Measurements from ENCODE around the gene LRRIQ1.

LRRIQ1 gene

DNA sequence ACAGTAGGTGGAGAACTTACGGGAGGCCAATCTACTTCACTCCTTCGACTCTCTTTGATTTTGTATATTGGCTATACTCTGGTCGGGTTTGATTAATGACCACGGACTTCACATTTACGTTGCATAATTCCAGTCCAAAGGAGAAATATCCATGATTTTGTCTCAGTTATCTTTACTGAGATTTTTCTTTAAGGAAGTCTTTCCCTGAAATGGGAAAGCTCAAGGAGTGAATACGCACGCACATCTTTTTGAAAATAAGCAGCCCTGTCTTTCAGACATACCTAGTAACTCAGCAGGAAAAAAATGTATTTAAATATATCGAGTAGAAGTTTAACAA is 238.1 kb downstream of the LRRIQ1 start:
- Histone ChIP-seq H3K9me3 (replicated peaks; ENCODE audit: insufficient read depth, low read length) (no peaks in the 10 kb centered on the region), H3K4me3 (ENCODE audit: low read length) (no peak overlapping the region), H3K27ac (ENCODE audit: low read length) (no peak overlapping the region), H3F3A (ENCODE audit: insufficient read depth, low read length) (0 out of 2 replicates have a peak, but pooled peaks cover 5% of the 10 kb centered on the region), H2AFZ (ENCODE audit: low read length) (no peak overlapping the region), H4K20me1 (ENCODE audit: insufficient read depth, low read length) (no peaks in the 10 kb centered on the region), H3K36me3 (replicated peaks; ENCODE audit: insufficient read depth, low read length) (no peaks in the 10 kb centered on the region), H3K27me3 (replicated peaks; ENCODE audit: insufficient read depth, low read length) (no peaks in the 10 kb centered on the region), H3K4me1 (ENCODE audit: low read length) (peaks cover 7% of the 10 kb centered on the region; the same call in 1 of the 2 replicates), H3K4me2 (ENCODE audit: low read depth, low read length) (peak overlapping the region; percentile 89; the same call in 1 of the 2 replicates), H3K9me2 (replicated peaks; ENCODE audit: insufficient read depth, low read length) (no peaks in the 10 kb centered on the region), H3K9ac (ENCODE audit: low read length) (no peak overlapping the region), H3K79me2 (ENCODE audit: low read length) (no peaks in the 10 kb centered on the region)
- no peak for TF ChIP-seq EZH2phosphoT487 (IDR thresholded peaks at IDR 0.05; ENCODE audit: low read length)
- TF ChIP-seq, protein P1, sequence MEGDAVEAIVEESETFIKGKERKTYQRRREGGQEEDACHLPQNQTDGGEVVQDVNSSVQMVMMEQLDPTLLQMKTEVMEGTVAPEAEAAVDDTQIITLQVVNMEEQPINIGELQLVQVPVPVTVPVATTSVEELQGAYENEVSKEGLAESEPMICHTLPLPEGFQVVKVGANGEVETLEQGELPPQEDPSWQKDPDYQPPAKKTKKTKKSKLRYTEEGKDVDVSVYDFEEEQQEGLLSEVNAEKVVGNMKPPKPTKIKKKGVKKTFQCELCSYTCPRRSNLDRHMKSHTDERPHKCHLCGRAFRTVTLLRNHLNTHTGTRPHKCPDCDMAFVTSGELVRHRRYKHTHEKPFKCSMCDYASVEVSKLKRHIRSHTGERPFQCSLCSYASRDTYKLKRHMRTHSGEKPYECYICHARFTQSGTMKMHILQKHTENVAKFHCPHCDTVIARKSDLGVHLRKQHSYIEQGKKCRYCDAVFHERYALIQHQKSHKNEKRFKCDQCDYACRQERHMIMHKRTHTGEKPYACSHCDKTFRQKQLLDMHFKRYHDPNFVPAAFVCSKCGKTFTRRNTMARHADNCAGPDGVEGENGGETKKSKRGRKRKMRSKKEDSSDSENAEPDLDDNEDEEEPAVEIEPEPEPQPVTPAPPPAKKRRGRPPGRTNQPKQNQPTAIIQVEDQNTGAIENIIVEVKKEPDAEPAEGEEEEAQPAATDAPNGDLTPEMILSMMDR (IDR thresholded peaks at IDR 0.05; ENCODE audit: low read length) = no peak
- TF ChIP-seq EZH2 (optimal IDR thresholded peaks at IDR 0.05; ENCODE audit: low read depth, low read length) = no peak
- DNase-seq = no peak

- Histone ChIP-seq H3K27me3 (replicated peaks; ENCODE audit: insufficient read depth, low read length) (no peaks in the 10 kb centered on the region), H3F3A (ENCODE audit: insufficient read depth, low read length) (0 out of 2 replicates have a peak, but pooled peaks cover 5% of the 10 kb centered on the region), H3K4me1 (ENCODE audit: low read length) (peaks cover 7% of the 10 kb centered on the region; the same call in 1 of the 2 replicates), H3K9me2 (replicated peaks; ENCODE audit: insufficient read depth, low read length) (no peaks in the 10 kb centered on the region), H4K20me1 (ENCODE audit: insufficient read depth, low read length) (no peaks in the 10 kb centered on the region), H3K9ac (ENCODE audit: low read length) (no peak overlapping the region), H2AFZ (ENCODE audit: low read length) (no peak overlapping the region), H3K4me2 (ENCODE audit: low read depth, low read length) (no peak overlapping the region), H3K27ac (ENCODE audit: low read length) (no peak overlapping the region), H3K79me2 (ENCODE audit: low read length) (no peaks in the 10 kb centered on the region), H3K4me3 (ENCODE audit: low read length) (no peak overlapping the region), H3K36me3 (replicated peaks; ENCODE audit: insufficient read depth, low read length) (no peaks in the 10 kb centered on the region), H3K9me3 (replicated peaks; ENCODE audit: insufficient read depth, low read length) (no peaks in the 10 kb centered on the region)
- TF ChIP-seq EZH2 (optimal IDR thresholded peaks at IDR 0.05; ENCODE audit: low read depth, low read length) = no peak
- TF ChIP-seq, protein P1 (IDR thresholded peaks at IDR 0.05; ENCODE audit: low read length) = no peak
- no peak for TF ChIP-seq EZH2phosphoT487 (IDR thresholded peaks at IDR 0.05; ENCODE audit: low read length)
- DNase-seq = peak; percentile 58
Measured at GRCh38 chr12:85275374-85275773, 239.2 kb downstream of the LRRIQ1 start.

DNA sequence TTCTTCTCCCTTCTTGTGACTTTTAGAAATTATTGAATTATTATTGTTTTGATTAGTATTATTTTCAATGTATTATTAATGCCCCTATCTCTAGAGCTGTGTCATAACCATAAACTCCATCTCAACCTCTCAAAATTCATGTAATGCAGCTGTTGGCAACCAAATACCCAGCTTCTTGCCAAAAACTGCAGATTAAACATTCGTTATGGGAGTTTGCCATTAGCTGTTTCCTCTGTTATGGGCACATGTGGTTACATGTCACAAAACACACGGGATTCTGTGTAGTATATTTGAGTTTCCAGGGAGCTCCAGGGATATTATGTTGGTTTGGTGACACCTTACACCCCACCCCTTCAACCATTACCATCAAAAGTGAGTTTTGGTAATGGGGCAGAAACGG is 241.0 kb downstream of the LRRIQ1 start:
- Histone ChIP-seq H3F3A (ENCODE audit: insufficient read depth, low read length) (0 out of 2 replicates have a peak, but pooled peaks cover 5% of the 10 kb centered on the region), H3K4me3 (ENCODE audit: low read length) (no peak overlapping the region), H3K27me3 (replicated peaks; ENCODE audit: insufficient read depth, low read length) (no peaks in the 10 kb centered on the region; the same call in 1 of the 2 replicates), H3K27ac (ENCODE audit: low read length) (no peak overlapping the region), H4K20me1 (ENCODE audit: insufficient read depth, low read length) (no peaks in the 10 kb centered on the region), H2AFZ (ENCODE audit: low read length) (no peak overlapping the region), H3K9me2 (replicated peaks; ENCODE audit: insufficient read depth, low read length) (no peaks in the 10 kb centered on the region), H3K79me2 (ENCODE audit: low read length) (no peaks in the 10 kb centered on the region), H3K9me3 (replicated peaks; ENCODE audit: insufficient read depth, low read length) (no peaks in the 10 kb centered on the region), H3K36me3 (replicated peaks; ENCODE audit: insufficient read depth, low read length) (no peaks in the 10 kb centered on the region), H3K4me1 (ENCODE audit: low read length) (peaks cover 7% of the 10 kb centered on the region; the same call in 1 of the 2 replicates), H3K4me2 (ENCODE audit: low read depth, low read length) (no peak overlapping the region), H3K9ac (ENCODE audit: low read length) (no peak overlapping the region)
- TF ChIP-seq EZH2 (optimal IDR thresholded peaks at IDR 0.05; ENCODE audit: low read depth, low read length) (no peak), EZH2phosphoT487 (IDR thresholded peaks at IDR 0.05; ENCODE audit: low read length) (no peak)
- TF ChIP-seq, protein P1 (IDR thresholded peaks at IDR 0.05; ENCODE audit: low read length) = no peak
- DNase-seq = no peak
